Peyer's patch (tissue), 4 donors: ENCODE measurements around the gene SNX32. TPM values are rescaled to one million over a fixed set of nuclear protein-coding genes. Genes with fewer than 3 reads are reported as not detected.
"Not testable (repeated sequence)": the region's sequence is repeated elsewhere in the genome, so short reads cannot be mapped to it uniquely, and the experiment has no call there.

Source experiments
- DNase-seq, 3 donors: peaks; one replicate each; pipeline ENCODE4 v3.0.0-alpha.2; 2017 to 2019
- H3K27ac ChIP-seq, 4 donors: fragments of 200-600 bp; sonication (generic); one replicate each; pipeline ENCODE4 v1.5.1; 2016 to 2019
- H3K27me3 ChIP-seq, 2 donors: fragments of 200-600 bp; sonication (generic); one replicate each; pipeline ENCODE4 v1.5.1; 2019
- H3K36me3 ChIP-seq, 3 donors: fragments of 200-600 bp; sonication (generic); one replicate each; pipeline ENCODE4 v1.5.1; 2016 to 2019
- H3K4me1 ChIP-seq, 4 donors: fragments of 200-600 bp; sonication (generic); one replicate each; pipeline ENCODE4 v1.5.1; 2016 to 2019
- H3K4me3 ChIP-seq, 4 donors: fragments of 200-600 bp; sonication (generic); 1 replicate in 3 of 4; 2 replicates in 1 of 4; pipeline ENCODE4 v1.5.1; 2016 to 2019; ENCODE audit warnings: mild to moderate bottlenecking in 1 of 4
- H3K9me3 ChIP-seq, 4 donors: fragments of 200-600 bp; sonication (generic); one replicate each; pipeline ENCODE4 v1.5.1; 2016 to 2019; ENCODE audit warnings: mild to moderate bottlenecking in 1 of 4
- CTCF ChIP-seq, 6 experiments: fragments of 450-650 bp in 4 of 6; fragments of 200-600 bp in 2 of 6; sonication (generic) in 1 of 6; IDR thresholded peaks; one replicate each; pipeline ENCODE4 v1.5.1; 2017 to 2019; ENCODE audit warnings: antibody characterized with exemption in 6 of 6, mild to moderate bottlenecking in 3 of 6, moderate library complexity in 1 of 6
- POLR2A ChIP-seq, 2 donors: fragments of 450-650 bp; IDR thresholded peaks; one replicate each; pipeline ENCODE4 v1.5.1; 2017; ENCODE audit warnings: antibody characterized with exemption in 2 of 2, mild to moderate bottlenecking in 2 of 2, moderate library complexity in 2 of 2
- total RNA-seq, 4 donors: library from RNA; depleted of rRNA; stranded (reverse); fragments of >200 nt; gene quantifications; one replicate each; pipeline ENCODE4 v1.1.0, GENCODE V29; 2016

Gene SNX32
- total RNA-seq, 4 donors from 2014 or later, result 1.7 to 6.7 (median 6.4) TPM; not detected in 1

DNA sequence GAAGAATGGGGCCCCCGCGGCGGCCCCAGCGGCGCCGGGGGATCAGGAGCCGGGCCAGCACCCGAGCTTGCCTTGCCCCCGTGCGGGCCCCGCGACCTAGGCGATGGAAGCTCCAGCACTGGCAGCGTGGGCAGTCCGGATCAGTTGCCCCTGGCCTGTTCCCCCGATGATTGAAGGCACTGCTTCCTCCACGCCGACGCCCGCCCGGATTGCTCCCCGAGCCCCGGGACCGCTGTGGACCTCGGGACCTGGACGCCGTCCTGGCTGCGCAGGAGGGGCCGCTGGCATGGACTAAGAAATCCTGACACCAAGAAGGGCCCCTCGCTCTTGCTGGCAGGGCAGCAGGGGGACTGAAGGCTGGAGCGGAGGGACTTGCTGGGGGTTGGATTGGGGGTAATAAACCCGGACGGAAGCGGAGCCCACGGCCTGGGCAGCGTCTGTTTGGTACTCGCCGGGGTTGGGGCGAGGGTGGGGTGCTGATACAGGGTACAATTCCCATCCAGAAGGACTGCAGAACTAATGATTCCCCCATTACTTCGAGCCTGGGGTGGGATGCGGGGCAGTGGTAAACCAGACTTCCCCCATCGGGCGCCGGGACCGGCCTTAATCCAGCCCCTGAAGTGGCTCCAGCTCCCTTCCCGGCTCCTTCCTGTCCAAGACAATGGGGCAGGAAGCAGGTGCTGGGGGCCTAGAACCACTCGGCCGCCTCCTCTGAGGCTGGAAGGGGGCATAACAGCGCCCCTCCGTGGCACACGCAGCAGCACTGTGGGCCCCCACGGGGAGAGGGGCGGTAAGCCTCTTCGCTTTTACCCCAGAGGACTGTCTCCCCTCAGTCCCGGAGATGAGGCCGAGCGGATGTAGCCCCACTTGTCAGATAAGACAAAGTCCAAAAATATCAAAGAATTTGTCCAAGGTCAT lies 57.7 kb downstream of the SNX32 start:
- peak in 2 of 3 donors; percentile 57 to 61 for DNase-seq
- no peaks in the 10 kb centered on the region for H3K27me3 ChIP-seq
- H3K27ac ChIP-seq, result peak overlapping the region; percentile 89 to 99 (median 93)
- TF ChIP-seq POLR2A (IDR thresholded peaks at IDR 0.05), result peak in 1 of 2 donors; percentile 19
- no peak for TF ChIP-seq CTCF (IDR thresholded peaks at IDR 0.05)
- H3K4me1 ChIP-seq, result peaks cover 0 to 61% (median 35%) of the 10 kb centered on the region in 4 donors
- H3K4me3 ChIP-seq, result peak overlapping the region; percentile 63 to 75 (median 71)
- H3K36me3 ChIP-seq, result no peaks in the 10 kb centered on the region
- no peaks in the 10 kb centered on the region for H3K9me3 ChIP-seq

GRCh38 chr11:65892137-65892540 lies 58.4 kb downstream of the SNX32 start:
- Histone ChIP-seq H3K4me1 (peaks cover 0 to 54% (median 33%) of the 10 kb centered on the region in 4 donors), H3K4me3 (peak overlapping the region; percentile 63 to 75 (median 71)), H3K27ac (peak overlapping the region; percentile 89 to 99 (median 93))
- H3K36me3 ChIP-seq, H3K27me3 ChIP-seq, DNase-seq, H3K9me3 ChIP-seq: not testable (repeated sequence)

DNA sequence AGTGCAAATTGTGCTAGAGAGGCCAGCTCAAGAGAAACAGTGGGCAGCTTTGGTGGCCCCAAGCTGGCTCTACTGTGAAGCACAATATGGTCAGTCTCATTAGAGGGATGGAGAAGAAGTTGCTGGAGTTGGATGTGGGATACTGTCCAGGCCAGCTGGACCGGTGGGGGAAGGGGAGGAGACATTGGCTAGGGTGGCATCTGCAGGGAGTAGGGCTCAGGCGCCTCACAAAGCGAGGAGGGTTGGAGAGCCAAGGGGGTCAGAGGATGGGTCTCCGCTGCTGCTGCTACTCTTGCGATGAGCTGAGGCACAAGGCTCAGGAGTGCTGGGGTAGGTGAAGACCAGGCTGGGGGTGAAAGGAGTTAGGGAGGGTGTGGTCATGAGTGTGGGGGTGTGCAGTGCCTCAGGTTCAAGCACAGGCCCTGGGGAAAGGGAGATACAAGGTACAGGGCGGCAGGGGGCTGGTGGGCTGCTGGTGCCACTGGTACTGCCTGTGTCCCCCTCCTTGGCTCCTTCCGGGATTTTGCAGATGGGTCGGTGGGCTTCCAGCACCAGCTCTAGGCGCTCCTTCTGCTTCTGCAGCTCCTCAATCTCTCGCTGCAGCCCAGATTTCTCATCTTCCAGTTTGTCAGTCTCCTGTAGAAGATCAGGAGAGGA lies 59.0 kb downstream of the SNX32 start:
- Histone ChIP-seq H3K4me3 (no peak overlapping the region), H3K27me3 (no peaks in the 10 kb centered on the region), H3K27ac (peak overlapping the region; percentile 74 to 99 (median 93)), H3K36me3 (no peaks in the 10 kb centered on the region), H3K9me3 (no peaks in the 10 kb centered on the region), H3K4me1 (peaks cover 0 to 48% (median 32%) of the 10 kb centered on the region in 4 donors)
- TF ChIP-seq CTCF (IDR thresholded peaks at IDR 0.05) (no peak), POLR2A (IDR thresholded peaks at IDR 0.05) (no peak)
- no peak for DNase-seq

DNA sequence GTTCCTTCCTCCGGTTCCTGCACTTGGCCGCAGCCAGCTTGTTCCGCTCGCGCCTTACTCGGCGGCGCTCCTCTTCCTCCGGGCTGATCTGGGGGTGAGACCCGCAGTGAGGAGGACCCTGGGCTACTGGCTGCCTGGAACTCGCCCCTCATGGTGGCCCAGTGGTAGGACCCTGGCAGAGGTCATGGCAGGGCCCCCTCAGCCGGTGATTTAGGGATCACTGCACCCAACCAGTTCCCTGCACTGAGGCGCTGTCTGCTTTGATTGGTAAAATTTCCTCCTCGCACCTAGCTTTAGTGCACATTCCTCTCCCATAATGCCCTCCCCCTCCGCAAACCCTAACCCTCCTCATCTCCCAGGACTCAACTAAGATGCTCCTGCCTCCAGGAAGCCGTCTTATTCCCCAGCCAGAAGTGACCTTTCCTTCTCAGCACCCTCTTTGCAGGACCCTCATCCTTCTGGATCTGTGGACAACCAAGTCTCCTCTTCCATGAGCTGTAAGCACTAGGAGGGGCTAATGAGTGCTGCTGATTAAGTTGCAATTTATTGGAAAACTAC lies 60.4 kb downstream of the SNX32 start:
- Histone ChIP-seq H3K27me3 (no peaks in the 10 kb centered on the region), H3K27ac (peak overlapping the region; percentile 74 to 99 (median 83)), H3K9me3 (no peaks in the 10 kb centered on the region), H3K4me1 (peaks cover 2 to 46% (median 32%) of the 10 kb centered on the region in 4 donors), H3K36me3 (no peaks in the 10 kb centered on the region), H3K4me3 (peak overlapping the region; percentile 21 to 34 (median 29))
- TF ChIP-seq CTCF (IDR thresholded peaks at IDR 0.05) (no peak), POLR2A (IDR thresholded peaks at IDR 0.05) (no peak)
- peak in 2 of 3 donors; percentile 70 to 82 for DNase-seq

DNA sequence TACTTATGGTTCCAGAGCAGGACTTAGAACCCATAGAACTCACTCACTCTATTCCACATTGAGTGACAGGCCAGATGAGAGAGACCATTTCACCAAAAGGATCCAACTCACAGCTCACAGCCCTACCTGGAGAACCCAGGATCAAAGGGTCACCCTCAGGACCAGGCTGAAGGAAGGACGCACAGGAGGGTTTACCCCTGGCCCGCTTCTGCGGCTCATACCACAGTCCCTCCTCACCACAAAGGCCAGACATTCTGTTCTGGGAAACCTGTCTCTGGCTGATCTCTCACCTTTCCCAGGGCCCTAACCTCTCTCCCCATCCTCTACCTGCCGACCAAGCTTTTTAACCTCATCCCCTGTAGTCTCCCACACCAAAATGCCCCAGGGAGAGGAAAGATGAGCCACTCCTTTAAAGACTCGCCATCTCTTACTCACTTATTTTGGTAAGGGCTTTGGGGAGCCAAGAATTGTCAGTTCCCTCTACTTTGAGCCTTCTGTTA lies 61.8 kb downstream of the SNX32 start:
- Histone ChIP-seq H3K4me3 (no peak overlapping the region), H3K36me3 (no peaks in the 10 kb centered on the region), H3K4me1 (peaks cover 10 to 49% (median 37%) of the 10 kb centered on the region in 4 donors), H3K27ac (no peak overlapping the region), H3K9me3 (no peaks in the 10 kb centered on the region), H3K27me3 (peaks cover 0 to 5% of the 10 kb centered on the region in 2 donors)
- DNase-seq, result no peak
- TF ChIP-seq CTCF (IDR thresholded peaks at IDR 0.05) (no peak), POLR2A (IDR thresholded peaks at IDR 0.05) (no peak)
